Esophagus mucosa (tissue), 1 donor: Measurements from ENCODE around the gene TBCK. TPM values are rescaled to one million over a fixed set of nuclear protein-coding genes. Genes with fewer than 3 reads are reported as not detected.
A peak's percentile ranks its signal among the peaks of the same experiment; 100 is the strongest.
"Not testable (repeated sequence)": the region's sequence is repeated elsewhere in the genome, so short reads cannot be mapped to it uniquely, and the experiment has no call there.

Experiments used
- ATAC-seq: fragments of 200-7000 bp; cut with Tn5 transposase; one replicate; pipeline ENCODE4 v1.9.1; 2020
- total RNA-seq: library from RNA; stranded (reverse); gene quantifications from one replicate; pipeline ENCODE4 v1.2.4, GENCODE V29; 2023
- donor health status: DM: yes; HTN: yes; CAD: no.

Gene TBCK
- total RNA-seq, 1 donor from 2014 or later = 21.6 TPM

GRCh38 chr4:106284227-106284626 lies 31.8 kb downstream of the TBCK start:
- ATAC-seq = no peak

- ATAC-seq = no peak
These were observed 38.8 kb downstream of the TBCK start for GRCh38 chr4:106277140-106277675.

DNA sequence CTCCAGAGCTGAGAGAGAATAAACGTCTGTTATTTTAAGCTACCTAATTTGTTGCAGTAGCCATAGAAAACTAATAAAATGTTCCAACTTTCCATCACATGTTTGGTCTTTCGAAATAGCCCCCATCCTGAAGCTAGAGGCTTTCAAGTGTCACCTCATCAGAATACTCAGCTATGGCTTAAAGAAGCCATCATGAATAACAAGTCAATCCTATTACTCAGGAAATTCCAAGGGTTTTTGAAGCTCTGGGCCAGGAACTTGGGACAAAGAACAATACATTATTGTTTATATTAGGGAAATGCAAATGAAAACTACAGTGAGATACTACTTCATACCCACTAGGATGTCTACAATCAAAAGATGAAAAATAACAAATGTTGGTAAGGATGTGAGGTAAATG lies 42.2 kb downstream of the TBCK start:
- no peak for ATAC-seq

- no peak for ATAC-seq
These were observed 45.3 kb downstream of the TBCK start for GRCh38 chr4:106270736-106271135.

DNA sequence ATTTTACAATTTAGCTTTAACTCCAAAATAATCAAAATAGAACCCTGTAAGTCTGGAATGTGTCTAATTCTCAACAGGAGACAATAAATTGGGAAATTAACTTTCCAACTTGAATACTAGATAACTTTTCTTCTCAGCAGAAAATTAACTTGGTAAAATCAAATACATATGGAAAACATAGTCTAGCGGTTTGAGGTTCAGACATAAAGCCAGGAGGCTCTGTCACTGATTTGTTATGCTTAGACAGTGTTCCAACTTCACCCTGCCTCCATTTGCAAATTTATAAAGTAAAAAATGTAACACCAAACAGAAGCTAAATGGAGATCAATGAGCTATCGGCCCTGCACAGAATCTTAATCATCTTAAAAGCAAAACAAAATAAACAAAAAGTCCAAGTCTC lies 46.3 kb downstream of the TBCK start:
- no peak for ATAC-seq

GRCh38 chr4:106268786-106269185 lies 47.2 kb downstream of the TBCK start:
- ATAC-seq = no peak

DNA sequence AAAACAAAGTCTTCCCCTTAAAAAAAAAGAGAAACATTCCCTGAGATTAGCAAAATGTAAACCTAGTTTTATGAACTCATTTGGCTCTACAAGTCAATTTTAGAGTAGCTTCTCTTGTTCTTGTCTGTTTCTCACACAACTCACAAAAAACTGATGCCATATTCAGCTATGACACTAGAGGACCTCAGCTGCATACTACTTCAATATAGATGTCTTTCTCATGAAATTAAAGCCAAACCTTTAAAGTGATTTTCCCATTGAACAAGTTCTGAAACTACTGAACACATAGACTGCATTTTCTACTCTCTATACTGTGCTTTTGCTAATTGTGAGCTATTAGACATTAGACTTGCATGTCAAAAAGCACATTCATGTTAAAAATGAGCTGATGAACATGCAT lies 49.8 kb downstream of the TBCK start:
- ATAC-seq = no peak

- ATAC-seq = no peak
These were observed 51.7 kb downstream of the TBCK start for GRCh38 chr4:106264331-106264728.

DNA sequence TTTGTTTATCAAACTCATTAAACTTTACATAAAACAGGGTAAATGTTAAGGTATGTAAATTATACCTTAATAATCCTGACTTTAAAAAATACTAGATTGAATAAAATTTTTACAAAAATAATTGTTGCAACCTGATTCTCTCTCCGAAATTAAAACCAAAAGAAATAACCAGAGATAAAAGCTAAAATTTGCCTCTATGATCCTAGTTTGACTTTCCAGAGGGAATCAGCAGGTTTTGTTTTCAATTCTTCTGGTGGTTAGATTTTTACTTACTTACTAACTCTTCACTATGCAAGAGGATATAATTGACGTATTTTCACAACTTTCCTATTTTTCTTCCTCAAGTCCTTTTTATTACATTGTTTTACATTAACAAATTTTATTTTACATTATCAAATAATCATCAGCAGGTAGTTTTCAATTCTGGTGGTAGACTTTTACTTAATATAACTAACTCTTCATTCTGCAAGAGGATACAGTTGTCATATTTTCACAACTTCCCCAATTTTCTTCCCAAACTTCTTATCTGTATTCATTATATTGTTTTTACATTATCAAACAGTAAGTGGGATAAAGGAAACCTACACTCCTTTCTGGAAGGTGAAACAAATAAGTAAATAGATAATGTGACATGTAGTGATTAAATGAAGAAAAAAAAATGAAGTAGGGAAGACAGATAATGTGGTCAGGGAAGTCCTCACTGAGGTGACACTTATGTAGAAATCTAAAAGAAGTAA lies 52.2 kb downstream of the TBCK start:
- ATAC-seq = no peak

DNA sequence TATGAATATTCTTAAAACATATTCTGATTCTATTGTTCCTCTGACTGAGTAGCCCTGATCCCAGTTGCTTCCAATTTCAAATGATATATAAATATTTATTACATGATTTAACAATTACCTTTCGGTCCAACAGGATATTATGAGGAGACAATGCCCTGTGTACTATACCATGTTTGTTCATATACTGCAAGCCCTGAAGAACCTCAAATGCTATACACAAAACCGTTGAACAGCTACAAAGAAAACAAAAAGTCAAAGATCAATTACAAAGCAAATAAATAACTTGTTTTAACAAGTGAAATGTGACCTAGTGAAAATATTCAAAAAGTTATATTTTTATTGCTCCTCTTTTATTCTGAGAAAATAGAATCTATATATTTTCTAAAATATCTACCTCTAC lies 54.0 kb downstream of the TBCK start:
- no peak for ATAC-seq

DNA sequence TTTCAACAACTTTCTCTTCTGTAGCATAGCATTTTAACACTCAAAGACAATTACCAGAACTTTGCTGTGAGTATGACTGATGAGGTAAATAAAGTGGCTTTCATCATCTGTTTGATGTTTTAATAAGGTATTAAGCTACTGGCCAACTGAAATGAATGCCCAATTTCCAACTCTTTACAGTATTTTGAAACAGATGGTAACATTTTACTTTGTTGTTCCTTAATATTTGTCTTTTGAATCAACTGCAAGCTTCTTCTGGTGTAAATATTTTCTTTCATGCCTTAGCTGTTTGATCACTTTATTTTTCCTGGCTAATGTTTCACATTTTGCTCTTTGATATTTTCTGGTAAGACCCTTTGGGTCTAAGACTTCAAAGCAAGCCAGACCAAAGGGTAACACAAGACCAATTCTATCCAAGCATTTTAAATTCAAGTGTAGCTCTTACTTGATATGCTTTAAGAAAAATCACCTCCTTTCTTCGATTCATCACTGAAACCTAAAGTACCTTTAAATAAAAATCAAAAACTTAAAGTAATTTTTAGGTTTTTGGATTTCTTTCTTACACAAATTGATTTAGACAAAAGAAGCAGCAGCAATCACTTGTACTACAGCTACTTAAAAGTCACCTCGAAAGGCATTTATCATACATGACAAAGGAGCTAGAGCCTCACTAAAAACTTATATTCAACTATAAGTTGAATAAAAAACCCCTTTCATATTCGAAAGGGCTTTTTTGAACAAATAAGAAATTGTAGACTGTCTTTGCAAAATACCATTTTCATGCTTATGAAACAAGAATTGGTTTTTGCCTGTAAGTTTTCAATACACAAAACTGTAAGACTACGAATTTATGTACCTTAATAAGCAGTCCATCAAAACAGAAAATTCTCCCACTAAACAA lies 57.6 kb downstream of the TBCK start:
- no peak for ATAC-seq

DNA sequence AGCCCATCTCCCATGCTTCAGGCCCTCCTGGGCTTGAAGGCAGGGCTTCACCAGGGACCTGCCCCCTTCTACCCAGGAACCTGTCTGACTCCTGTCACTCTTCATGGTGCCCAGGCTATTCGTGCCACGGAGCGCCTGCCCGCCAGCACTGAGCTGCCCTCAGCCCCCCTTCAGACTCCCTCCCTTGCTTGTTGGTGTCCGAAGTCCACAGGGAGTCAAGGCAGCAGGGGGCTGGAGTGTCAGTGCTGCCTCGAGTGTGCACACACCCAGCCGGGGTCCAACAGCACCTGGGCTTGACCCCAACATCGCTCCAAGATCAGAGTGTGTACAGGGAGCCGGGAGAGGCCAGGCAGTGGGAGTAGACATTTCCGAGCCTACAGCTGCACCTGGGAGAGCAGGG lies 59.8 kb downstream of the TBCK start:
- peak; percentile 11 for ATAC-seq

DNA sequence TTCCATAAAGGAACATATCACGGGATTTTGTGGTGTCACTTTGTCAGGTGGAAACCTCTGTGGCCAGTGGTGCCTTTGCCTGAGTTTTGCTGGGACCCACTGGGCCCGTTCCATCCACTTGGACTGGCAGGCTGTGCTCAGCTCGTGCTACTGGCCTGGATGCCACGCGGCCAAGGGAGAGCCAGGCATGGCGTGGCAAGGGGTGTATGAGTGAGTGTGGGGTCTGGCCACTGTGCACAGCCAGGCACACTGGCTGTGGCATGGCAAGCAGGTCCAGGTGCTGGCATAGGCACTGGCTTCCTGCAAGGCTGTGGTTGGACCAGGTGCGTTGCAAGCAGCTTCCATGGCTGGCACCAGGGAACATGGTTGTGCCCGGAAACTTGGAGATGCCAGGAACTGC lies 60.8 kb downstream of the TBCK start:
- ATAC-seq = no peak

DNA sequence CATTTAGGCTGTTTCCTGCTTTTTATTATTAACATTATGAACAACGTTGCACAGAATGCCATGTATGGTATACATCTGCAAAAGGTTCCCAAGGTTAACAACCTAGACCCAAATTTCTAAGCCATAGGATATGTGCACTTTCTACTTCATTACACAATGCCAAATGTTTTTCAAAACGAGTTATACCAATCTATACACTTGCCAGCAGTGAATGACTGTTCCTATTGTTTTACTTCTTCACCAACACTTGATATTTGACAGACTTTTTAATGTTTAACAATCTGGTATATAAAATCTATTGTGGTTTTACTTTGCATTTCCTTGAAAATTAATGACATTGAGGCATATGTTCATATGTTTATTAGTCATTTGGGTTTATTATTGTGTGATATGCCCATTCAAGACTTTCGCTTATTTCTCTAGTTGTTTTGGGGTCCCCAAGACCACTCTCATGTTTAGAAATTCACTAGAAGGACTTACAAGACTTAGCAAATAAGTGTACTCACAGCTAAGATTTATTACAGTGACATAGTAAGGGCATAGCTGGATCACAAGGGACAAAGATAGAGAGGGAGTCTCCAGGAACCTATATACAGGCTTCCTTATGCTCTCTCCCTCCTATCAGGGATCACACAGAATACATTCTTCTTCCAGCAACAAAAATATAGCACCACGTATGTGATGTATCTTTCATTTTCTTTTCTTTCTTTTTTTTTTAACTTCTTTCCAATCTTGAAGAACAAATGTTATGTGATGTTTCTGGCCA lies 62.5 kb downstream of the TBCK start:
- no peak for ATAC-seq

- ATAC-seq = no peak
These were observed 68.4 kb downstream of the TBCK start for GRCh38 chr4:106247600-106247999.

DNA sequence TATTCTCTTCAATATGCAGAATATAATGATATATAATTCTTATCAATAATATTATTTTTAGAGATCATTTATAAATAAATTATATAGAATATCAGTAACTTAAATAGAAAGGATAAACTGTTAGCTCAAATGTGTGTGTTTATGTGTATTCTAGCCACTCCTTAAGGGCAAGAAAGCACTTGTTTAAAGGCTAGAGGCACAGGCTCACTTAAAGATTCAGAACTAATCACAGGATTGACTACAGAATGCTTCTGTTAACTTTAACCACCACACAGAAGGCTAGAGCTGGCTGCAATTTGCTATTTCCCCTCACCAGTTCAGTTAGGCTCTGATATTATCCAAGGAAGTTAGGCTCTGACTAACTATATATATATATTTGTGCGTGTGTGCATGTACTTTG lies 69.6 kb downstream of the TBCK start:
- peak; percentile 78 for ATAC-seq

GRCh38 chr4:106245176-106245575 lies 70.8 kb downstream of the TBCK start:
- ATAC-seq = peak; percentile 90

GRCh38 chr4:106240699-106241098 lies 75.3 kb downstream of the TBCK start:
- ATAC-seq = no peak

DNA sequence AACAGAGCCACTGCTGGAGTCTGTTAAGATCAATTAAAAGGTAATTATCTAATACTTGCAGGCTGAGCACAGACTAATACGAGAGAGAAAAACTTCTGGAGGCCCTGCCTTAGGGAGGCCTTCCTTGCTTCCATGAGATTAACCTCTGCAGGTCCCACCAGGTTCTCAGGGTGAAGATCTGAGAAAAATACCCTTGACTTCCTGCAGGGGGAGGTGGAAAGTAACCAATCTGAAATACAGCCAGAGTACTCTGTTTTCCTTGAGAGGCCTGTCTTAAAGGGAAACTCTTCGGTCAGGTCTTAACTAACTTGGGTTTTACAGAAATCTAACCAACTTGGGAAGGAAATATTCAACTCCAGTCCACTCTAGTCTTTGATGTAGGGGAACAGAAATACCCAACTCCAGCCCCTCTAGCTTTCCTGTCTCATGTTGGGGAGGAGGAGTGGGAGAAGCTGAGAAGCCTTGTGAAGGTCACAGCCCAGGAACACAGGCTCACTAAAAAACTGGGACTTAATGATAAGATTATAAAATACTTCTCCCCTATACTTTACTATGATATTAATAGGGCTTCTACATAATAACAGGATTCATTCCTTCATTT lies 77.1 kb downstream of the TBCK start:
- ATAC-seq = peak; percentile 53

DNA sequence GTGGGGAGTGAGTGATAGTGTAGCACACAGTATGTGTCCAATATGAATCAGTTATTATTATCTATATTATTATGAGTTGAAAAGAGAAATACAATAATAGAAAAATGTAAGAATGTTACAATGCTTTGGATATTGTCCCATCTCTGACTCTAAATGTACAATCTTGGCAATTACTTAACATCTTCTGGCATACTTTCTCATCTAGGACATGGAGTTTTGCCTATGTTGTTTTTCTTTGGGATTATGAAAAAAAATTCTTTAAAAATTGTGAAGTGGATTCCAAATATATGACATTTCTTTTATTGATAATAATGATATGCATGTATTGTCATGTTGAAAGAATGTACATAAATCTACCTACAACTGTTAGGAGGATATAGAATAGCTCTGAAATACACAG lies 84.1 kb downstream of the TBCK start:
- no peak for ATAC-seq

- no peak for ATAC-seq
These were observed 93.5 kb downstream of the TBCK start for GRCh38 chr4:106222548-106222947.

DNA sequence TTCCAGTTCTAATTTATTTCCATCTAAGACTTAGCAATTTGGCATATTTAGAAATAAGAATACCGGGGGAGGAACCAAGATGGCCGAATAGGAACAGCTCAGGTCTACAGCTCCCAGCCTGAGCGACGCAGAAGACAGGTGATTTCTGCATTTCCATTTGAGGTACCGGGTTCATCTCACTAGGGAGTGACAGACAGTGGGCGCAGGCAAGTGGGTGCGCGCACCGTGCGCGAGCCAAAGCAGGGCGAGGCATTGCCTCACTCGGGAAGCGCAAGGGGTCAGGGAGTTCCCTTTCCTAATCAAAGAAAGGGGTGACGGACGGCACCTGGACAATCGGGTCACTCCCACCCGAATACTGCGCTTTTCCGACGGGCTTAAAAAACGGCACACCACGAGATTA lies 102.7 kb downstream of the TBCK start:
- ATAC-seq = not testable (repeated sequence)

DNA sequence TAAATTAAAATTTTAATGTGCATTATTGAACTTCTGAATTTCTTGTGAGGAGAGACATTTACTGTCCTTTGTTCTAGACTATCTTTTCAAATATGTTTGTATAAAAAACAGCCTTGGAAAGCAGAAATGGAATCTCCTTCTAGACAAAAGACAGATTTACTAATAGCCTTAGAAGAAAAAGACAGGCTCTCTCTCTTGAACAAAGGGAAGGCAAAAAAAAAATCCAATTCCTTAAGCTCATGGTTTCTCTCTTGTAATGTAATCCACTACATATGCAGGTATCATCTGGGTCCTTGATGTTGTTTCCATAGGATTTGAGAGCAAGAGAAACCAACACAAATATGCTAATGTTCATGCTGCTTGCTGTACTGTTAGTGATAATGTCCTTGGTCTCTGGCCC lies 106.0 kb downstream of the TBCK start:
- ATAC-seq = no peak
